Gastroesophageal sphincter (tissue), 3 donors: Measurements from ENCODE around the gene USP17L30.
"Not testable (repeated sequence)": the region's sequence is repeated elsewhere in the genome, so short reads cannot be mapped to it uniquely, and the experiment has no call there.

Source experiments
- CTCF ChIP-seq, 4 experiments: fragments of 200-600 bp in 2 of 4; fragments of 450-650 bp in 2 of 4; sonication (generic) in 1 of 4; IDR thresholded peaks; one replicate each; pipeline ENCODE4 v1.5.1; 2017 to 2019; ENCODE audit warnings: antibody characterized with exemption in 4 of 4, mild to moderate bottlenecking in 2 of 4, moderate library complexity in 2 of 4
- EP300 ChIP-seq: sonication (generic); formaldehyde crosslinking; IDR thresholded peaks from one replicate; pipeline ENCODE4 v1.6.1; 2017; ENCODE audit warnings: antibody characterized with exemption, mild to moderate bottlenecking
- POLR2A ChIP-seq, 2 donors: fragments of 450-650 bp; IDR thresholded peaks; one replicate each; pipeline ENCODE4 v1.6.1; 2017; ENCODE audit warnings: antibody characterized with exemption in 2 of 2, mild to moderate bottlenecking in 2 of 2, moderate library complexity in 1 of 2
- POLR2AphosphoS5 ChIP-seq: sonication (generic); formaldehyde crosslinking; IDR thresholded peaks from one replicate; pipeline ENCODE4 v1.6.1; 2017; ENCODE audit warnings: antibody characterized with exemption

- not testable (repeated sequence) for TF ChIP-seq CTCF (IDR thresholded peaks at IDR 0.05); POLR2A (IDR thresholded peaks at IDR 0.05); POLR2AphosphoS5; EP300
Observed at GRCh38 chr4:9348593-9348992, 14.3 kb upstream of the USP17L30 start, which contains the start of gene USP17L28.
